GM21786 (cell line): ENCODE data around the gene GPN2.
"Not testable (repeated sequence)": the region's sequence is repeated elsewhere in the genome, so short reads cannot be mapped to it uniquely, and the experiment has no call there.

Experiments used
- ATAC-seq: cut with Tn5 transposase; IDR thresholded peaks from one replicate; pipeline ENCODE4 v1.9.1; 2021; ENCODE audit not compliant: unreplicated experiment

Gene GPN2

GRCh38 chr1:26861286-26861701 lies 28.8 kb downstream of the GPN2 start:
- ATAC-seq: no peak

DNA sequence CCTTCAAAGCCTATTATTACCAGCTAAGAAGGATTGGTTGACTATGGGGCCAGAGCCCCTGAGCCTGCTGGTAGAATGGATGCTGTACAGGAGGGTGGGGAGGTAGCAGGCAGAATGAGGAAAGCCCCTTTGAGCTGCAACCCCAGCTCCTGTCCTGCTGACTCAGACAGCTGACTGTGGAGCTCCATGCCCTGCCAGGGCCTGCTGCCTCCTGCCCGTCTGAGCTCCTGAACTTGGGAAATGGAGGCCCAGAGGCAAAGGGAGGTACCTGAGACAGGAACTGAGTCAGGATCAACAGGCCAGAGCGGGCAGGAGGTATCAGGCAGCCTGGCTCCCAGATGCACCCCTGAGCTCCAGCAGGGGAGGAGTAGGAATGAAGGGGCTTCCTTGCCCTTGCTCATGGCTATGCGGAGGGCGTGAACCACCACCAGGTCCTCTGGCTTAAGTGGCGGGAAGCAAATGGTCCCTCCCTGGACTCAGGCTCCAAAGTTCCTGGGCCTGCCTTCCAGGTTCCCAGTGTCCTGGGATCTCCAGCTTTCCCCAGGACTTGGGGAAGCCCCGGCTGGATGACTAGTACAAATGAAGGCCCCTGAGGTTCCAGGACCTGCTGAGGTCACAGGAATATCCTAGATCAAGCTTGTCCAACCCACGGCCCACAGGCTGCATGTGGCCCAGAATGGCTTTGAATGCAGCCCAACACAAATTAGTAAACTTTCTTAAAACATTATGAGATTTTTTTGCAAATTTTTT lies 31.0 kb downstream of the GPN2 start:
- ATAC-seq: no peak

DNA sequence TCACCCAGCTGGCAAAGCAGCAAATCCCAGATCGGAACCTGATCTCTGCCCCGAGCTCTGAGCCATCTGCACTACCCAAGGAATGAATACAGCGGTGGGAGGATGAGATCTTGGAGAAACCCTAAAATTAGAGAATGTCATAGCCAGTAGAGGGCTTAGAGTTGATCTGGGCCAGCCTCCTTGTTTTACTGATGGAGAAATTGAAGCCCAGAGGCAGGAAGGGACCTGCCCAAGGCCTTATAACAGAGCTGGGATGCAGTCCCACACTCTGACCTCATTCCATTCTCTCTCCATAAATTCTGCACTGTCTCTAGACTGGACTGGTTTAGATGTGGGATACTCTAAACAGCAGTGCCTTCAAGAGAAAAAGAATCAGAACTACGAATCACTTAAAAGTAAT lies 31.9 kb downstream of the GPN2 start:
- ATAC-seq: no peak

GRCh38 chr1:26857473-26858060 lies 32.5 kb downstream of the GPN2 start:
- no peak for ATAC-seq

- no peak for ATAC-seq
Measured at GRCh38 chr1:26856604-26857469, 33.2 kb downstream of the GPN2 start.

- ATAC-seq: no peak
Measured at GRCh38 chr1:26856181-26856580, 33.9 kb downstream of the GPN2 start.

DNA sequence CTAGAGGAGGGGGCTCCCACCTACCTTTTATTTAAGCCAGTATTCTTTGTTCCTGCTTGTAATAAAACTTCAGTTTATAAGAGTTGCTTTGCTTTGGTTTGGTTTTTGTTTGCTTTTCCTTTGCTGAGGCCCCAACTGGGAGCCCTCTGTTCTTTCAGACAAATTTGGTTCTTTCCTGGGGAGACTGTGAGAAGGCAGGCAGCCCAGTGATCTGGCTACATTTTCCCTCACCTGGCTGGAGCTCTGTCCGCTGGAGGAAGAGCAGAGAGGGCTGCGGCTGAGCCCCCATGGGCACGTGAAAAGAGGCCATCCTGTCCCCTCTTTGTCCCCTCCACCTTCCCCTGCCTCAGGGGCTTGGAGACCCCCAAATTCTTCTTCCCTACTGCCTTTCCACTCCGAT lies 34.4 kb downstream of the GPN2 start:
- ATAC-seq: no peak

- no peak for ATAC-seq
Measured at GRCh38 chr1:26854906-26855305, 35.2 kb downstream of the GPN2 start.

DNA sequence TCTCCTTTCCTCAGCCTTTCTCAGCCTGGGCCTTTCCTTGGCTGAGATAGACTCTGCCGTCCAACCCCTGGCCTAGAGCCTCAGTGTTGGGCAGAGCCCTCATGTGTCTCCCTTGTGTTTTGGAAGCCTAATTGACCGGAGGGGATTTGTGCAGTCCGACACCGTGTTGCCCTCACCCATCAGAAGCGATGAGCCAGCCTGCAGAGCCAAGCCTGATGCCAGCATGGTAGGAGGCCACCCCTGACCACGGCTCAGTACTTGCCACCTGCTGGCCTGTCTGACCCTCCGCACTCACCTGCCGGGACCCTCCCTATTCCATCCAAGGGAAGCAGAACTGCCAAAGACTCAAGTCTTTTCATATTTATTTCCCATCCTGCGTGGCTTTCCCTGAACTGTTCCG lies 36.5 kb downstream of the GPN2 start:
- no peak for ATAC-seq

DNA sequence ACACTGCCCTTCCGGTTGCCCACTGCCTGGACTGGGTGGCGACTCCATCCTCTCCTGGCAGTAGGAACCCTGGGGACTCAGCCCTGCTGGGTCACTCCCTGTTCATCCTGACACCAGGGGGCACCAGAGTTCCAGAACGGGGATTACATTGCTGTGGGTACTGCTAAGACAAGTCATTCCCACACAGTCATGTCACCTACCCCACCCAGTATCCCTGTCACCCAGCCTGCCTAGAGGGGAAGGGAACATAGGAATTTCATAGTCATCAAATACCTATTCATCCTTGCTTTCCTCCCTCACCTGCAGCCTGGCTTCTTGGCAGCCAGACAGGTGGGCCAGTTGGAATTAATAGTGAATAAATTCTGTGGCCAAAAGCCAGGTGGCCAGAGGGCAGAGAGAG lies 36.9 kb downstream of the GPN2 start:
- no peak for ATAC-seq

- ATAC-seq: no peak
Measured at GRCh38 chr1:26852701-26853100, 37.4 kb downstream of the GPN2 start.

DNA sequence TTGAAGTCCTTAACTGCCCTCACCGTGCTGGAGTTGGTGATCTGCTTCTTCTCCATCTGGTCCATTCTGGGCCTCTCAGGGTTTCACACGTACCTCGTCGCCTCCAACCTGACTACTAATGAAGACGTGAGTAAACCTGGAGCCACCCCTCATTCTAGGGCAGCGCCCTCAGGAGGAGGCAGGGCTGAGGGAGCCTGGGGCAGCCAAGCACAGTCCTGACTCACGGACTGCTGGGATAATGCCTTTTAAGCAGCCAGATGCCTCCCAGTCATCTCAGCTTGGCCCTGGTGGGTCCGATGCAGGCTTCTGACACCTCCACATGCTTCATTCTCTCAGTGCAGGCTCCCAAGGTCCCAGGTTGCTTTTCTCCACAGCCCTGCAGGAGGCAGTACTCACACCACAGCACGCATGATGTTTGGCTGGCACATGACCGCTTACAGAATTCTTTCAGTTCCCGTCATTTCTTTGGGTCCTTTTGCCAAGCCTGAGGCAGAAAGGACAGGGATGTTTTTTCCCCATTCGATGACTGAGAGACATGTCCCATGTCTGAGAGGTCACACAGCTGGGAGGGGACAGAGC lies 38.9 kb downstream of the GPN2 start:
- no peak for ATAC-seq

DNA sequence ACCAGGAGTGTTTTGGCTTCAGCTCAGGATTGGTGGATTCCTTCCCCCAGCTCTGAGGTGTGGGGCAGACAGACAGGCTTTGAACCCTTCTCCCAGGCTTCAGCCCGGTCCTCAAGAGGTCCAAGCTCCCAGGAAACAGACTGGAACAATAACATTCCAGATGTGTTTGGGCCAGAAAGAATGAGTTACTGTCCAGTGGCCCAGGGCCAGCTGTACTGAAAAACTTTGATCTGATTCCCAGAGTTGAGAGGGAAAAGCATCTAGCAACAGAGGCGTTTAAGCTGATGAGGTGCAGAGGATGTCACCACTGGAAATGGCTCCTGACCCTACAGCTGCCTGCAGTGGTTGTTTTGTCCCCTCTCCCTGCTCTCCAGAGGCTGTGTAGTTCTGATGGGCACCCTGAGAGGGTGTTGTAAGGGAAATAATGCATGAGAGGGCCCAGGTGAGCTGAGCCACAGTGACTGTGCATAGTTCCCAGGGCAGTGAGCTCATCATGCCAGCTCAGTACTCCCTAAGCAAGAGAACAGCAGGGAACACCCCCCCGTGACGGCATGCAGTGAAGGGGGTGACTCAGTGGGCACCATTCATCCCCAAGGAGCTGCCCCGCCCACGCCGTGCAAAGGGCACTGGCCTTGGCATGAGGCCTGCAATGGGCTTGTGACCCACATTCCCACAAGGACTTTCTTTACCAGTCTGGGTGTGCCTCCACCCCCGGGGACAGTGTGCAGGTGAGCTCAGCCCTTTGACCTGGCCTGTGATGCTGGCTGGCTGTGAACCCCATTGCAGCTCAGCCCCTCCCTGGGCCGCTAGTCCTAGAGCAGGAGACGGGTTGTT lies 40.9 kb downstream of the GPN2 start:
- ATAC-seq: no peak

DNA sequence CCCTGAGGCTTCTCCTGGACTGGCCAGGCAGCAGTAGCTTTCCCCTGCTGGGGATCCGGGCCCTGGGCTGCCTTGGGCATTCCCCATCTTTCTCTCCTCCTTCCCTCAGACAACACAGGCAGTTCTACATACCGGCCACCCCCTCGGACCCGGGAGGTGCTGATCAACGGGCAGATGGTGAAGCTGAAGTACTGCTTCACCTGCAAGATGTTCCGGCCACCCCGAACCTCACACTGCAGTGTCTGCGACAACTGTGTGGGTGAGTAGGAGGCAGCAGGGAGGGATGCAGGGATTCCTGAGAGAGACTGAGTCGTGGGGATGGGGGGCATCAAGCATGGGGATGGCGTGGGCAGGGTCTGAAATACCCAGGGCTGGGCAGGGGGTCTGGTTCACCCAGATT lies 41.6 kb downstream of the GPN2 start:
- ATAC-seq: no peak

DNA sequence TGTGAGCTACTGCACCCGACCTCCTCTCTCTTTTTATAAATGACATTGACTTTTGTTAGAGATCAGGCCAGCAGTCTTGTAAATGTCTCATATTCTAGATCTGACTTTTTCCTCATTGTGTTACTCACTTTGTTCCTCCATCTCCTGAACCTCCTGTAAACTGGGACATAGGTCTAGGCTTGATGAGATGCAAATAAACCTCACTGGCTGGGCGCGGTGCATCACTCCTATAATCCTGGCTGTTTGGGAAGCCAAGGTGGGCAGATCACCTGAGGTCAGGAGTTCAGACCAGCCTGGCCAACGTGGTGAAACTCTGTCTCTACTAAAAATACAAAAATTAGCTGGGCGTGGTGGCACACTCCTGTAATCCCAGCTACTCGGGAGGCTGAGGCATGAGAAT lies 42.3 kb downstream of the GPN2 start:
- not testable (repeated sequence) for ATAC-seq

- ATAC-seq: no peak
Measured at GRCh38 chr1:26844424-26845196, 45.5 kb downstream of the GPN2 start.

GRCh38 chr1:26839779-26840178 lies 50.3 kb downstream of the GPN2 start:
- ATAC-seq: no peak

DNA sequence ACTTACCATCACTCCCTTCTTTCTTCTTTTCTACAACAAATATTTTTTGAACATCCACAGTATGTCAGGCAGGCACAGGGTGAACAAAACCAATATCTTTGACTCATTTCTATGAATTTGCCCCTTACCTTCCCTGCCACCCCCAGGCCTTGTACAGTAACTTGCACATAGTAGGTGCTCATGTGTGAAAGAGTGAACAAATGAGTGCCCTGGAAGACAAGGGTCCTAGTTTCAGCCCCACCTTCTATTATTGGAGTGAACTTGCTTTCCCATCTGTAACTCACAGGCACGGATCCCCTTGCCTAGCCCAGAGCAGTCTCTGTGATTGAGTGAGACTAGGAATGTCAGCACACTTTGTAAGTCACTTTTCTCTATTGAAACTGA lies 50.8 kb downstream of the GPN2 start:
- no peak for ATAC-seq

GRCh38 chr1:26838474-26839338 lies 51.4 kb downstream of the GPN2 start:
- peak; percentile 82 for ATAC-seq
